Measurements from ENCODE around the gene CCL22.

DNA sequence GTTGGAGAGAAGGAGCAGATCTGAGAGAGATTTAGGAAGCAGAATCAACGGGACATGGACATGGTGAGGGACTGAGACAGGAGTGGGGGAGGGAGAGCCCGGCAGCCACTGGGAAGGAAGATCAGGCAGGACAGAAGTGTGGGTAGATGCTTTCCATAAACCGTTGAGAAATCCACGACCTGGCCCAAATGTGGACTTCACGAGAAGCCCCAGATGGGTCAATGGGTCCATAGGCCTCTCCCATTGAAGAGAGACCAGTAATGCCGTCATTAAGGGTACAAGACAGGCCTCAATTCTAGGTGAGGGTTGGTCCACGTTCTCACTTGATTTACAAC lies 530 bp upstream of the CCL22 start:
- TF ChIP-seq, protein P1, sequence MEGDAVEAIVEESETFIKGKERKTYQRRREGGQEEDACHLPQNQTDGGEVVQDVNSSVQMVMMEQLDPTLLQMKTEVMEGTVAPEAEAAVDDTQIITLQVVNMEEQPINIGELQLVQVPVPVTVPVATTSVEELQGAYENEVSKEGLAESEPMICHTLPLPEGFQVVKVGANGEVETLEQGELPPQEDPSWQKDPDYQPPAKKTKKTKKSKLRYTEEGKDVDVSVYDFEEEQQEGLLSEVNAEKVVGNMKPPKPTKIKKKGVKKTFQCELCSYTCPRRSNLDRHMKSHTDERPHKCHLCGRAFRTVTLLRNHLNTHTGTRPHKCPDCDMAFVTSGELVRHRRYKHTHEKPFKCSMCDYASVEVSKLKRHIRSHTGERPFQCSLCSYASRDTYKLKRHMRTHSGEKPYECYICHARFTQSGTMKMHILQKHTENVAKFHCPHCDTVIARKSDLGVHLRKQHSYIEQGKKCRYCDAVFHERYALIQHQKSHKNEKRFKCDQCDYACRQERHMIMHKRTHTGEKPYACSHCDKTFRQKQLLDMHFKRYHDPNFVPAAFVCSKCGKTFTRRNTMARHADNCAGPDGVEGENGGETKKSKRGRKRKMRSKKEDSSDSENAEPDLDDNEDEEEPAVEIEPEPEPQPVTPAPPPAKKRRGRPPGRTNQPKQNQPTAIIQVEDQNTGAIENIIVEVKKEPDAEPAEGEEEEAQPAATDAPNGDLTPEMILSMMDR (IDR thresholded peaks at IDR 0.05; ENCODE audit: low read length): no peak
- TF ChIP-seq EZH2phosphoT487 (IDR thresholded peaks at IDR 0.05; ENCODE audit: low read length) (no peak), EZH2 (optimal IDR thresholded peaks at IDR 0.05; ENCODE audit: low read depth, low read length) (no peak)

Measured in MM.1S (cell line).